Measurements from ENCODE around the gene OR8A1. TPM values are rescaled to one million over a fixed set of nuclear protein-coding genes. Genes with fewer than 3 reads are reported as not detected.
"Not testable (repeated sequence)": the region's sequence is repeated elsewhere in the genome, so short reads cannot be mapped to it uniquely, and the experiment has no call there.

OR8A1 gene
- polyA plus RNA-seq, 1 experiment = not detected

GRCh38 chr11:124600621-124601320, 31.0 kb downstream of the OR8A1 start:
- no peak for TF ChIP-seq CTCF (IDR thresholded peaks at IDR 0.05; ENCODE audit: insufficient read depth, low read depth, low read length)
- Histone ChIP-seq H3K4me3 (ENCODE audit: low read depth, low read length) (no peak overlapping the region), H3K27me3 (ENCODE audit: control insufficient read depth, insufficient read depth, low read length) (no peaks in the 10 kb centered on the region), H3K36me3 (ENCODE audit: control insufficient read depth, insufficient read depth, low read length) (no peaks in the 10 kb centered on the region)
- CTCF ChIA-PET = no interaction called here
- POLR2A ChIA-PET = no interaction called here
- no peak for DNase-seq (ENCODE audit: low read depth)

GRCh38 chr11:124602193-124602592, 32.4 kb downstream of the OR8A1 start:
- CTCF ChIA-PET = interaction anchor here (0.6 to 1.0 kb wide), 2 partner anchors 12 to 17 kb away, joined by 3 to 5 read pairs; no protein-coding TSS in a partner anchor
- Histone ChIP-seq H3K36me3 (ENCODE audit: control insufficient read depth, insufficient read depth, low read length) (no peaks in the 10 kb centered on the region), H3K4me3 (ENCODE audit: low read depth, low read length) (no peak overlapping the region), H3K27me3 (ENCODE audit: control insufficient read depth, insufficient read depth, low read length) (no peaks in the 10 kb centered on the region)
- DNase-seq (ENCODE audit: low read depth) = no peak
- TF ChIP-seq CTCF (IDR thresholded peaks at IDR 0.05; ENCODE audit: insufficient read depth, low read depth, low read length) = no peak
- POLR2A ChIA-PET = no interaction called here

GRCh38 chr11:124602723-124603122, 32.9 kb downstream of the OR8A1 start:
- DNase-seq (ENCODE audit: low read depth); H3K4me3 ChIP-seq (ENCODE audit: low read depth, low read length); H3K36me3 ChIP-seq (ENCODE audit: control insufficient read depth, insufficient read depth, low read length); POLR2A ChIA-PET; H3K27me3 ChIP-seq (ENCODE audit: control insufficient read depth, insufficient read depth, low read length): not testable (repeated sequence)
- CTCF ChIA-PET = interaction anchor here (1.0 kb wide), 1 partner anchor 12 kb away, joined by 3 read pairs; no protein-coding TSS in a partner anchor

- ChIA-PET POLR2A (no interaction called here), CTCF (interaction anchor here (1.3 kb wide), 1 partner anchor 20 kb away, joined by 3 read pairs; no protein-coding TSS in a partner anchor)
- no peak for DNase-seq (ENCODE audit: low read depth)
- Histone ChIP-seq H3K27me3 (ENCODE audit: control insufficient read depth, insufficient read depth, low read length) (no peaks in the 10 kb centered on the region), H3K36me3 (ENCODE audit: control insufficient read depth, insufficient read depth, low read length) (no peaks in the 10 kb centered on the region), H3K4me3 (ENCODE audit: low read depth, low read length) (no peak overlapping the region)
- no peak for TF ChIP-seq CTCF (IDR thresholded peaks at IDR 0.05; ENCODE audit: insufficient read depth, low read depth, low read length)
Observed at GRCh38 chr11:124605719-124606118, 35.9 kb downstream of the OR8A1 start.

- no peak for TF ChIP-seq CTCF (IDR thresholded peaks at IDR 0.05; ENCODE audit: insufficient read depth, low read depth, low read length)
- no peak overlapping the region for H3K4me3 ChIP-seq (ENCODE audit: low read depth, low read length)
- DNase-seq (ENCODE audit: low read depth) = no peak
- ChIA-PET CTCF (interaction anchor here (1.3 kb wide), 1 partner anchor 9 kb away, joined by 3 read pairs; no protein-coding TSS in a partner anchor), POLR2A (no interaction called here)
- no peaks in the 10 kb centered on the region for H3K36me3 ChIP-seq (ENCODE audit: control insufficient read depth, insufficient read depth, low read length)
- no peaks in the 10 kb centered on the region for H3K27me3 ChIP-seq (ENCODE audit: control insufficient read depth, insufficient read depth, low read length)
Observed at GRCh38 chr11:124608147-124608546, 38.4 kb downstream of the OR8A1 start.

GRCh38 chr11:124610295-124610694, 40.5 kb downstream of the OR8A1 start:
- Histone ChIP-seq H3K4me3 (ENCODE audit: low read depth, low read length) (no peak overlapping the region), H3K27me3 (ENCODE audit: control insufficient read depth, insufficient read depth, low read length) (no peaks in the 10 kb centered on the region), H3K36me3 (ENCODE audit: control insufficient read depth, insufficient read depth, low read length) (no peaks in the 10 kb centered on the region)
- ChIA-PET CTCF (interaction anchor here (0.8 kb wide), 2 partner anchors 25 to 199 kb away, joined by 3 to 7 read pairs; no protein-coding TSS in a partner anchor), POLR2A (no interaction called here)
- no peak for TF ChIP-seq CTCF (IDR thresholded peaks at IDR 0.05; ENCODE audit: insufficient read depth, low read depth, low read length)
- DNase-seq (ENCODE audit: low read depth) = no peak
